Neutrophil (primary cell): ENCODE data around the gene KRTAP19-8.

ENCODE experiments used
- H3K27ac ChIP-seq: fragments of 200-600 bp; sonication (generic); 2 replicates; pipeline ENCODE4 v1.5.1; 2016; ENCODE audit warnings: mild to moderate bottlenecking, moderate library complexity
- H3K27me3 ChIP-seq: fragments of 200-600 bp; sonication (generic); 2 replicates; pipeline ENCODE4 v1.6.0; 2016; ENCODE audit warnings: mild to moderate bottlenecking
- H3K36me3 ChIP-seq: fragments of 200-600 bp; sonication (generic); 2 replicates; pipeline ENCODE4 v1.5.1; 2017
- H3K4me1 ChIP-seq, 2 experiments: fragments of 200-600 bp in 1 of 2; sonication (generic) in 1 of 2; 1 replicate in 1 of 2; 2 replicates in 1 of 2; pipeline versions ENCODE4 v1.5.1 to v1.6.1; 2013 to 2016; ENCODE audit warnings: low read depth in 1 of 2, low read length in 1 of 2, mild to moderate bottlenecking in 1 of 2, moderate library complexity in 1 of 2; ENCODE audit not compliant: control insufficient read depth in 1 of 2, insufficient read depth in 1 of 2
- H3K4me3 ChIP-seq, 2 experiments: fragments of 200-600 bp in 1 of 2; sonication (generic) in 1 of 2; 1 replicate in 1 of 2; 2 replicates in 1 of 2; pipeline ENCODE4 v1.5.1; 2013 to 2016; ENCODE audit warnings: low read depth in 1 of 2, low read length in 1 of 2, mild to moderate bottlenecking in 1 of 2, moderate library complexity in 1 of 2
- H3K9me3 ChIP-seq: fragments of 200-600 bp; sonication (generic); 2 replicates; pipeline ENCODE4 v1.5.1; 2016
- TF ChIP-seq, protein P1 (sequence below): fragments of 200-600 bp; sonication (generic); IDR thresholded peaks from 2 replicates; pipeline ENCODE4 v1.5.1; 2016; ENCODE audit warnings: antibody characterized with exemption

Gene KRTAP19-8, protein sequence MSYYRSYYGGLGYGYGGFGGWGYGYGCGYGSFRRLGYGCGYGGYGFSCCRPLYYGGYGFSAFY

GRCh38 chr21:31038376-31038775 lies at the start of gene KRTAP19-8:
KRTAP19-8 (minus strand) TSS chr21:31038476; CDS start chr21:31038443, 33 bp downstream.
- TF ChIP-seq, protein P1, sequence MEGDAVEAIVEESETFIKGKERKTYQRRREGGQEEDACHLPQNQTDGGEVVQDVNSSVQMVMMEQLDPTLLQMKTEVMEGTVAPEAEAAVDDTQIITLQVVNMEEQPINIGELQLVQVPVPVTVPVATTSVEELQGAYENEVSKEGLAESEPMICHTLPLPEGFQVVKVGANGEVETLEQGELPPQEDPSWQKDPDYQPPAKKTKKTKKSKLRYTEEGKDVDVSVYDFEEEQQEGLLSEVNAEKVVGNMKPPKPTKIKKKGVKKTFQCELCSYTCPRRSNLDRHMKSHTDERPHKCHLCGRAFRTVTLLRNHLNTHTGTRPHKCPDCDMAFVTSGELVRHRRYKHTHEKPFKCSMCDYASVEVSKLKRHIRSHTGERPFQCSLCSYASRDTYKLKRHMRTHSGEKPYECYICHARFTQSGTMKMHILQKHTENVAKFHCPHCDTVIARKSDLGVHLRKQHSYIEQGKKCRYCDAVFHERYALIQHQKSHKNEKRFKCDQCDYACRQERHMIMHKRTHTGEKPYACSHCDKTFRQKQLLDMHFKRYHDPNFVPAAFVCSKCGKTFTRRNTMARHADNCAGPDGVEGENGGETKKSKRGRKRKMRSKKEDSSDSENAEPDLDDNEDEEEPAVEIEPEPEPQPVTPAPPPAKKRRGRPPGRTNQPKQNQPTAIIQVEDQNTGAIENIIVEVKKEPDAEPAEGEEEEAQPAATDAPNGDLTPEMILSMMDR = no peak
- H3K4me1 ChIP-seq = no peaks in the 10 kb centered on the region
- no peak within 1 kb of the TSS for H3K4me3 ChIP-seq
- H3K27me3 ChIP-seq = no peaks in the 10 kb centered on the region
- no peak within 1 kb of the TSS for H3K27ac ChIP-seq
- H3K36me3 ChIP-seq = no peaks in the 10 kb centered on the region
- no peaks in the 10 kb centered on the region for H3K9me3 ChIP-seq

DNA sequence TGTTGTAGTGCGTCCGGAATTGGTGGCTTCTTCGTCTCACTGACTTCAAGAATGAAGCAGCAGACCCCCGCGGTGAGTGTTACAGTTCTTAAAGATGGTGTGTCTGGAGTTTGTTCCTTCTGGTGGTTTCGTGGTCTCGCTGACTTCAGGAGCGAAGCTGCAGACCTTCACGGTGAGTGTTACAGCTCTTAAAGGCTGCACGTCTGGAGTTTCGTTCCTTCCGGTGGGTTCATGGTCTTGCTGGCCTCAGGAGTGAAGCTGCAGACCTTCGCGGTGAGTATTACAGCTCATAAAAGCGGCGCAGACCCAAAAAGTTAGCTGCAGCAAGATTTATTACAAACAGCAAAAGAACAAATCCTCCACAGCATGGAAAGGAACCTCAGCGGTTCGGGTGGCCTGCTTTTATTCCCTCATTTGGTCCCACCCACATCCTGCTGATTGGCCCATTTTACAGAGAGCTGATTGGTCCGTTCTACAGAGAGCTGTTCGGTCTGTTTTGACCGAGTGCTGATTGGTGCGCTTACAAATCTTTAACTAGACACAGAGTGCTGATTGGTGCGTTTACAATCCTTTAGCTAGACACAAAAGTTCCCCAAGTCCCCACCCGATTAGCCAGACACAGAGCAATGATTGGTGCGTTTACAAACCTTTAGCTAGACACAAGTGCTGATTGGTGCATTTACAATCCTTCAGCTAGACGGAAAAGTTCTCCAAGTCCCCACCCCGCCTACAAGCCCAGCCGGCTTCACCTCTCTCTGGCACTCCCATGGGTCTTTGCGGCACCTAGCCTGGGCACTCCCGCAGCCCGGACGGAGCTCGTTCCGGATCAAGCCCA lies 49.6 kb upstream of the KRTAP19-8 start:
- Histone ChIP-seq H3K27me3 (no peaks in the 10 kb centered on the region), H3K27ac (no peak overlapping the region), H3K9me3 (no peaks in the 10 kb centered on the region), H3K4me1 (no peaks in the 10 kb centered on the region), H3K36me3 (no peaks in the 10 kb centered on the region), H3K4me3 (no peak overlapping the region)
- TF ChIP-seq, protein P1 = no peak

- Histone ChIP-seq H3K27ac (no peak overlapping the region), H3K4me1 (no peaks in the 10 kb centered on the region), H3K27me3 (no peaks in the 10 kb centered on the region), H3K4me3 (no peak overlapping the region), H3K36me3 (no peaks in the 10 kb centered on the region), H3K9me3 (no peaks in the 10 kb centered on the region)
- TF ChIP-seq, protein P1 = no peak
These were observed 46.4 kb upstream of the KRTAP19-8 start for GRCh38 chr21:31084689-31085088.

DNA sequence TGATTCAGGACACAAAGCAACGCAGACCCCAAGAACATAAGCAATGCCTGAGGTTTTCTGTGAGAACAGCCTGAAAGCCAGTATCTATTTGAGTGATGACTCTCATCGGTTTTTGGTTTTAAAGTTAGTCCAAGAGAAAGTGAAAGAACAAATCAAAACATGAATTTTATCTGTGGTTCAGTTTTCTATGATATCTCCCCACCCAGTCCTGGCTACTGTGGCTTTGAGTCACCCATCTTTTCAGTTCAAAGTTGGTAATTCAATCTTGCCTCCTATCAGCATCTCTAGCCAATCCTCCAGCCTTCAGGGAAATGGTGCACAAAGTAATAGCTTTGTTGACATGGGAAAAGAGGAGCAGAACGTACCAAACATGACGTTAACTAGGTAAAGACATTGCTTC lies 40.5 kb upstream of the KRTAP19-8 start:
- no peaks in the 10 kb centered on the region for H3K9me3 ChIP-seq
- H3K36me3 ChIP-seq = no peaks in the 10 kb centered on the region
- H3K4me1 ChIP-seq = no peaks in the 10 kb centered on the region
- H3K4me3 ChIP-seq = no peak overlapping the region
- no peak overlapping the region for H3K27ac ChIP-seq
- no peaks in the 10 kb centered on the region for H3K27me3 ChIP-seq
- TF ChIP-seq, protein P1 = no peak

- no peaks in the 10 kb centered on the region for H3K27me3 ChIP-seq
- H3K4me3 ChIP-seq = no peak overlapping the region
- H3K4me1 ChIP-seq = no peaks in the 10 kb centered on the region
- H3K27ac ChIP-seq = no peak overlapping the region
- no peaks in the 10 kb centered on the region for H3K9me3 ChIP-seq
- TF ChIP-seq, protein P1 = no peak
- H3K36me3 ChIP-seq = no peaks in the 10 kb centered on the region
These were observed 39.9 kb upstream of the KRTAP19-8 start for GRCh38 chr21:31078216-31078615.
